Measurements from ENCODE around the gene ASTN2.

The ASTN2 gene

DNA sequence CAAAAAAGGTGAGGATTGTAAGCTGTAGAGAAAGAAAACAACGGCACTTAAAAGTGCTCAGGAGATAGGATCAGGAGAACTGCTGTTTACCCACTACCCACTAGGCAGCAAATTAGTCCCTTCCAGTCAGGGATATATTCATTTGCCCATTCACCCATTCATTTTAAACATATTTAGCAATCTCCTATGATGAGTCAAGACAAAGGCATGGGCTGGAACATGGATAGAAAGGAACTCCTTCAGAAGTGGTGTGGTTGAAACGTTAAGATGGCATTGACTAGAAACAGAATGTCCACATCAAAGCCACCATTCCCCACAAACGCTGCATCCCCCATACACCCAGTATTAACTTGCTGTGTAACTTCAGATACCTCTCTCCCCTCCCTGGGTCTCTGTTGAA is 225.7 kb downstream of the ASTN2 start:
- TF ChIP-seq CTCF (IDR thresholded peaks at IDR 0.05; ENCODE audit: insufficient read depth, low read length, poor library complexity, severe bottlenecking): no peak
- Histone ChIP-seq H3K4me3 (replicated peaks; ENCODE audit: low read depth, low read length) (no peak overlapping the region), H3K27me3 (replicated peaks; ENCODE audit: control insufficient read depth, insufficient read depth, low read length) (no peaks in the 10 kb centered on the region), H3K36me3 (ENCODE audit: control insufficient read depth, insufficient read depth, low read length) (no peaks in the 10 kb centered on the region)
- no peak for DNase-seq (ENCODE audit: extremely low read depth, insufficient read length)

GRCh38 chr9:117188394-117188793 is 226.5 kb downstream of the ASTN2 start:
- TF ChIP-seq CTCF (IDR thresholded peaks at IDR 0.05; ENCODE audit: insufficient read depth, low read length, poor library complexity, severe bottlenecking): no peak
- H3K4me3 ChIP-seq (replicated peaks; ENCODE audit: low read depth, low read length): no peak overlapping the region
- no peak for DNase-seq (ENCODE audit: extremely low read depth, insufficient read length)
- no peaks in the 10 kb centered on the region for H3K36me3 ChIP-seq (ENCODE audit: control insufficient read depth, insufficient read depth, low read length)
- H3K27me3 ChIP-seq (replicated peaks; ENCODE audit: control insufficient read depth, insufficient read depth, low read length): no peaks in the 10 kb centered on the region

DNA sequence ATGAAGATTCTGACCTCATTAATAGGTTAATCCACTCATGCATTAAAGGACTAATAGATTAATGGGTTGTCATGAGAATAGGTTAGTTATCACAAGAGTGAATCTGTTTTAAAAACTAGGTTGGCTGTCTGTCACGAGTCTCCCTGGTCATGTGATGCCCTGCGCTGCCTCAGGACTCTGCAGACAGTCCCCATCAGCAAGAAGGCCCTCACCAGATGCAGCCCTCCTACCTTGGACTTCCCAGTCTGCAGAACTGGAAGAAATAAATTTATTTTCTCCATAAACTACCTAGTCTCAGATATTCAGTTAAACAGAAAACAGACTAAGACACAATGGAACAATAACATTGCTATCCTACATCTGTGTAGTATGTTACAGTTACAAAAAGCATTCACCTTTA is 227.4 kb downstream of the ASTN2 start:
- no peaks in the 10 kb centered on the region for H3K36me3 ChIP-seq (ENCODE audit: control insufficient read depth, insufficient read depth, low read length)
- no peak for TF ChIP-seq CTCF (IDR thresholded peaks at IDR 0.05; ENCODE audit: insufficient read depth, low read length, poor library complexity, severe bottlenecking)
- no peaks in the 10 kb centered on the region for H3K27me3 ChIP-seq (replicated peaks; ENCODE audit: control insufficient read depth, insufficient read depth, low read length)
- no peak overlapping the region for H3K4me3 ChIP-seq (replicated peaks; ENCODE audit: low read depth, low read length)
- DNase-seq (ENCODE audit: extremely low read depth, insufficient read length): no peak

DNA sequence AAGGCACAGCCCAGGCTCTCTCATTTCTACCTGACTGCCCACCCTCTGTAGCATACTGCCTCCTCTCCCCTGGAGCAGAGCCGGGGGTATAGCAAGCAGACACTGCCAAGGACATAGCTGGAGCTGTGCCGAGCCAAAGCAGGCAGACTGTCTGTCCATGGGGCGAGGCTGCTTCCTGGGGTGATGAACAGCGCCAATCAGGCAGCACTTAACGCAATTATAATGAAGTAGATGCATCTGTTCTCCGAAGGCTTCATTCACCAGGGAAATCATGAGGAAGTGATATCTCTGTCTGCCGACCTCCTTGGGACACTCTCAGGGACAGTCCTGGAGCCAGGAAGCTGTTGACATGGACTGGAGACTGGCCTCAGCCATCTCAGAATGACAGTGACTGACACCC is 230.7 kb downstream of the ASTN2 start:
- no peak for TF ChIP-seq CTCF (IDR thresholded peaks at IDR 0.05; ENCODE audit: insufficient read depth, low read length, poor library complexity, severe bottlenecking)
- Histone ChIP-seq H3K27me3 (replicated peaks; ENCODE audit: control insufficient read depth, insufficient read depth, low read length) (no peaks in the 10 kb centered on the region), H3K4me3 (replicated peaks; ENCODE audit: low read depth, low read length) (no peak overlapping the region), H3K36me3 (ENCODE audit: control insufficient read depth, insufficient read depth, low read length) (no peaks in the 10 kb centered on the region)
- DNase-seq (ENCODE audit: extremely low read depth, insufficient read length): no peak

DNA sequence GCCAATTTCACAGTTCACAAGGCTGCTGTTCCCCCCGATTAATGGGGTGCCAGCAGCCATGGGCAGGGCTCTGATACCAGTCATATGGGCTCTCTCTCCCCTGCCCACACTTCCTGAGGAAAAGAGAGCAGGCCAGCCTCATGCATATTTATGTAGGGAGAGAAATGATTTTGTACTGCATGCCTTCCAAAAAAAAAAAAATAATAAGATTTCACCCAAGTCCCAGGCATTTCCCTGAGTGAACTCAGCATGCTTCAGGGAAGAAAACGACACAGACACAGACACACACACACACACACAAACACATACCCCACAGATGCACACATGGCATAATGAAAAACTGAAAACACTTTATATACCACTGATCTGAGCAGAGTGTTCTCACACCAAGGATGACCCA is 232.8 kb downstream of the ASTN2 start:
- Histone ChIP-seq H3K36me3 (ENCODE audit: control insufficient read depth, insufficient read depth, low read length) (no peaks in the 10 kb centered on the region), H3K4me3 (replicated peaks; ENCODE audit: low read depth, low read length) (no peak overlapping the region), H3K27me3 (replicated peaks; ENCODE audit: control insufficient read depth, insufficient read depth, low read length) (no peaks in the 10 kb centered on the region)
- no peak for DNase-seq (ENCODE audit: extremely low read depth, insufficient read length)
- no peak for TF ChIP-seq CTCF (IDR thresholded peaks at IDR 0.05; ENCODE audit: insufficient read depth, low read length, poor library complexity, severe bottlenecking)

DNA sequence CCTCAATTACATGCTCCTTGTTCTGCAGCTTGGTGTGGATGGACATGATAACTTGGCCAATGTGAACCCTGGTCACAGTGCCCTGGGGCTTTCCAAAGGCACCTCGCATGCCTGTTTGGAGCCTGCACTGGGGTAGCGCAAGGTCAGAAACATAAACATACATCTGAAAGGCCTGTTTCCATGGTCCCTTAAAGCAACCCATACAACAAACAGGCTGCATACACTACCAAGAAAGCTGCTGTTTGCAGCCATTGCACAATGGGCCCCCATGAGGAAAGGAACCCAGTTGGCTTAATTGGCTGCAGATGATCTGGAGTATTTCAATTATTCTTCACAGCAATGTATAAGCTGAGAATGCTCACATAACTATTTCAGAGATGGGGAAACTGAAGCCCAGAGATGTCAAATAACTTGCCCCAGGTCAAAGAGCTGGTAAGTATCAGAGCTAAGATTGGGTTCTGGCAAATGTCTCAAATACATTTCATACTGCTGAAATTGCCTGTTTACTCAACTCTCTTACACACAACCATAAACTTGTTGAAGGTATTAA is 233.9 kb downstream of the ASTN2 start:
- TF ChIP-seq CTCF (IDR thresholded peaks at IDR 0.05; ENCODE audit: insufficient read depth, low read length, poor library complexity, severe bottlenecking): no peak
- Histone ChIP-seq H3K36me3 (ENCODE audit: control insufficient read depth, insufficient read depth, low read length) (no peaks in the 10 kb centered on the region), H3K4me3 (replicated peaks; ENCODE audit: low read depth, low read length) (no peak overlapping the region), H3K27me3 (replicated peaks; ENCODE audit: control insufficient read depth, insufficient read depth, low read length) (no peaks in the 10 kb centered on the region)
- no peak for DNase-seq (ENCODE audit: extremely low read depth, insufficient read length)

Measured in GM06990 (cell line).